ENCODE data around the gene LYST.

LYST gene

DNA sequence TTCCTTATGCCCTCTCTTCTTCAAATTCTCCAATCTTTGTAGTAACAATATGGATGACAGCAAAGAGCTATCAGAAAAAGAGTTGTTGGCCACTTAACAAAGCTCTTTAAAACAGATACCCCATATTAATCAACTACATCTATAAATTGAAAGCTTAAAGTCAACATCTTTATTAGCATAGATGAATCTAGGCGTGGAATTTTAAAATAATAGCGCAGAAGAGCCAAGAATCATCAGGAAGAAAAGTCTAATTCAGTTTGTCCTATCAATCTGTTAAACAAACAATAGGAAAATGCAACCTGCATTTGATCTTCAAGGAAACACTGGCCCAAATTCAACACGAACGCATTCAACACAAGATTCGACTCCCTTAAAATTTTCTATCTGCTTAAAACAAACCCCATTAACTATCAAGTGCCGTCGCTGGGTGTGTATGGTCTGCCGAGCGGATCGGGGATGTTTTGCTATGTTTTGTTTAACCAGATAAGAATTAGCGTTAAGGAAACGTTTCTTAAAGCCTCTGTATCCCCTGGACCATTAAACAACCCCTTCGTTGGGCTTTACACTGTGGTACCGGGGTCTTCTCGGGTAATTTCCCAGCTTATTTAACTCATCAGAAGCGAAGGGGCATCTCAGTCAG lies 1.0 kb downstream of the LYST start:
- no peak for TF ChIP-seq EZH2phosphoT487 (IDR thresholded peaks at IDR 0.05; ENCODE audit: borderline replicate concordance, low read length)
- TF ChIP-seq, protein P1, sequence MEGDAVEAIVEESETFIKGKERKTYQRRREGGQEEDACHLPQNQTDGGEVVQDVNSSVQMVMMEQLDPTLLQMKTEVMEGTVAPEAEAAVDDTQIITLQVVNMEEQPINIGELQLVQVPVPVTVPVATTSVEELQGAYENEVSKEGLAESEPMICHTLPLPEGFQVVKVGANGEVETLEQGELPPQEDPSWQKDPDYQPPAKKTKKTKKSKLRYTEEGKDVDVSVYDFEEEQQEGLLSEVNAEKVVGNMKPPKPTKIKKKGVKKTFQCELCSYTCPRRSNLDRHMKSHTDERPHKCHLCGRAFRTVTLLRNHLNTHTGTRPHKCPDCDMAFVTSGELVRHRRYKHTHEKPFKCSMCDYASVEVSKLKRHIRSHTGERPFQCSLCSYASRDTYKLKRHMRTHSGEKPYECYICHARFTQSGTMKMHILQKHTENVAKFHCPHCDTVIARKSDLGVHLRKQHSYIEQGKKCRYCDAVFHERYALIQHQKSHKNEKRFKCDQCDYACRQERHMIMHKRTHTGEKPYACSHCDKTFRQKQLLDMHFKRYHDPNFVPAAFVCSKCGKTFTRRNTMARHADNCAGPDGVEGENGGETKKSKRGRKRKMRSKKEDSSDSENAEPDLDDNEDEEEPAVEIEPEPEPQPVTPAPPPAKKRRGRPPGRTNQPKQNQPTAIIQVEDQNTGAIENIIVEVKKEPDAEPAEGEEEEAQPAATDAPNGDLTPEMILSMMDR (IDR thresholded peaks at IDR 0.05; ENCODE audit: low read depth, low read length, poor library complexity, severe bottlenecking), result no peak
- peak overlapping the region; percentile 43 for H3K27ac ChIP-seq (ENCODE audit: low read depth, low read length)
- peaks cover 7% of the 10 kb centered on the region for H3K79me2 ChIP-seq (ENCODE audit: control insufficient read depth, low read length)
- peak overlapping the region; percentile 86 for H3K4me3 ChIP-seq (ENCODE audit: low read length)
- peak overlapping the region; percentile 90 for H3K4me2 ChIP-seq (ENCODE audit: low read length)
- peaks cover 2% of the 10 kb centered on the region; the same call in 1 of the 2 replicates for H3K27me3 ChIP-seq (ENCODE audit: control insufficient read depth, low read length)
- H3K36me3 ChIP-seq (ENCODE audit: control insufficient read depth, low read length), result no peaks in the 10 kb centered on the region
- peaks cover 16% of the 10 kb centered on the region for H3F3A ChIP-seq (ENCODE audit: control insufficient read depth, insufficient read depth)
- no peaks in the 10 kb centered on the region for H3K9me2 ChIP-seq (replicated peaks; ENCODE audit: control insufficient read depth, low read length)
- H3K9me3 ChIP-seq (ENCODE audit: control insufficient read depth, insufficient read depth, low read length), result no peaks in the 10 kb centered on the region
- no peaks in the 10 kb centered on the region for H4K20me1 ChIP-seq (ENCODE audit: control insufficient read depth, insufficient read depth, low read depth, low read length)
- peaks cover 27% of the 10 kb centered on the region for H3K4me1 ChIP-seq (ENCODE audit: control insufficient read depth, low read length)

DNA sequence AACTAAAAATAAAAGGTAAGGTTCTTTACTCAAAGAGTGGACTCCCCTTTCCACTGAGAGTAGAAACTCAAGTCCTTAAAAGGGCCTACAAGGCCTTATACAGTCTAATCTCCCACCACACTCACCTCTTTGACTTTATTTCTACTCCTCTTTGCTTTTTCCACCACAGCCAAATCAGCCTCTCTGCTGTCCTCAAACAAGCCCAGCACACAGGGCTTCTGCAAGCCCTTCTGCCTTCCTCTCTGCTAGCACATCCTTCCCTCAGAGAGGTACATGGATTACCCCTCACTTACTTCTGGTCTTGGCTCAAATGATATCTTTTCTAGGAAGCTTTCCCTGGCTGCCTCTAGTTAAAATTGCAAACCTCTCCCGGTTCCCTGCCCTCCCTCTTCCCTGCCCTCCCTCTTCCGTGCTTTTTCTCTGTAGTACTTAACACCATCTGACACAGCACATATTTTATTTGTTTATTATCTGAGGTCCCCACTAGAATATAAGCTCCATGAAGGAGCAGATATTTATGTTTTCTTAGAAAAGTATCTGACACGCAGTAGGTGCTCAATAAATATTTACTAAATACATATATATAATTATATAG lies 1.7 kb downstream of the LYST start:
- Histone ChIP-seq H3K9me3 (ENCODE audit: control insufficient read depth, insufficient read depth, low read length) (no peaks in the 10 kb centered on the region), H3F3A (ENCODE audit: control insufficient read depth, insufficient read depth) (peaks cover 16% of the 10 kb centered on the region), H3K27ac (ENCODE audit: low read depth, low read length) (no peak overlapping the region), H3K79me2 (ENCODE audit: control insufficient read depth, low read length) (peaks cover 7% of the 10 kb centered on the region), H3K9me2 (replicated peaks; ENCODE audit: control insufficient read depth, low read length) (no peaks in the 10 kb centered on the region), H4K20me1 (ENCODE audit: control insufficient read depth, insufficient read depth, low read depth, low read length) (no peaks in the 10 kb centered on the region), H3K4me1 (ENCODE audit: control insufficient read depth, low read length) (peaks cover 27% of the 10 kb centered on the region), H3K36me3 (ENCODE audit: control insufficient read depth, low read length) (no peaks in the 10 kb centered on the region), H3K4me2 (ENCODE audit: low read length) (0 out of 2 replicates have a peak overlapping the region, but pooled peaks have one; percentile 10), H3K27me3 (ENCODE audit: control insufficient read depth, low read length) (peaks cover 2% of the 10 kb centered on the region; the same call in 1 of the 2 replicates), H3K4me3 (ENCODE audit: low read length) (no peak overlapping the region)
- TF ChIP-seq, protein P1 (IDR thresholded peaks at IDR 0.05; ENCODE audit: low read depth, low read length, poor library complexity, severe bottlenecking), result no peak
- TF ChIP-seq EZH2phosphoT487 (IDR thresholded peaks at IDR 0.05; ENCODE audit: borderline replicate concordance, low read length), result no peak

DNA sequence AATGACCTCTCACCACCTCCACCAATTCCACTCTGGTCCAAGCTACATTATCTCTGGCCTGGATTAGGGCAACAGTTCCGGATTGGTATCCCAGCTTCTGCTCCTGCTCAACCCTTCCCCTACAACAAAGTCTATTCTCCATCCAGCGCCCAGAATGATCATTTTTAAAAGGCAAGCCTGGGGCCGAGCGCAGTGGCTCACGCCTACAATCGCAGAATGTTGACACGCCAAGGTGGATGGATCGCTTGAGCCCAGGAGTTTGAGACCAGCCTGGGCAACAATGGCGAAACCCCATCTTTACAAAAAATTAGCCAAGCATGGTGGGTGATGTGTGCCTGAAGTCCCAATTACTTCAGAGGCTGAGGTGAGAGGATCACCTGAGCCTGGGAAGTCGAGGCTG lies 2.2 kb downstream of the LYST start:
- Histone ChIP-seq H3K27ac (ENCODE audit: low read depth, low read length) (no peak overlapping the region), H3K36me3 (ENCODE audit: control insufficient read depth, low read length) (no peaks in the 10 kb centered on the region), H3K79me2 (ENCODE audit: control insufficient read depth, low read length) (peaks cover 7% of the 10 kb centered on the region), H3K4me3 (ENCODE audit: low read length) (no peak overlapping the region), H3F3A (ENCODE audit: control insufficient read depth, insufficient read depth) (peaks cover 16% of the 10 kb centered on the region), H3K9me2 (replicated peaks; ENCODE audit: control insufficient read depth, low read length) (no peaks in the 10 kb centered on the region), H3K4me1 (ENCODE audit: control insufficient read depth, low read length) (peaks cover 27% of the 10 kb centered on the region), H4K20me1 (ENCODE audit: control insufficient read depth, insufficient read depth, low read depth, low read length) (no peaks in the 10 kb centered on the region), H3K4me2 (ENCODE audit: low read length) (no peak overlapping the region), H3K9me3 (ENCODE audit: control insufficient read depth, insufficient read depth, low read length) (no peaks in the 10 kb centered on the region), H3K27me3 (ENCODE audit: control insufficient read depth, low read length) (peaks cover 2% of the 10 kb centered on the region; the same call in 1 of the 2 replicates)
- TF ChIP-seq EZH2phosphoT487 (IDR thresholded peaks at IDR 0.05; ENCODE audit: borderline replicate concordance, low read length), result no peak
- TF ChIP-seq, protein P1 (IDR thresholded peaks at IDR 0.05; ENCODE audit: low read depth, low read length, poor library complexity, severe bottlenecking), result no peak

Measured in DOHH2 (cell line).